BE2C (cell line): ENCODE results near the gene CLNK.

Experiments used
- DNase-seq: peaks from one replicate; pipeline ENCODE4 v3.0.0-alpha.2; 2020
- H3K27me3 ChIP-seq: fragments of 250-450 bp; sonication (Bioruptor Pico); 2 replicates; pipeline ENCODE4 v1.5.1; 2020; ENCODE audit warnings: mild to moderate bottlenecking
- H3K36me3 ChIP-seq: fragments of 250-450 bp; sonication (Bioruptor Pico); 2 replicates; pipeline ENCODE4 v1.5.1; 2020; ENCODE audit warnings: mild to moderate bottlenecking
- H3K4me1 ChIP-seq: fragments of 250-450 bp; sonication (Bioruptor Pico); 2 replicates; pipeline ENCODE4 v1.5.1; 2020
- H3K4me3 ChIP-seq: 2 replicates; pipeline ENCODE4 v1.5.1; 2011; ENCODE audit warnings: low read depth, low read length
- H3K9me3 ChIP-seq: fragments of 250-450 bp; sonication (Bioruptor Pico); 2 replicates; pipeline ENCODE4 v1.5.1; 2020
- CTCF ChIP-seq: IDR thresholded peaks from 2 replicates; pipeline ENCODE4 v1.5.1; 2012; ENCODE audit warnings: mild to moderate bottlenecking, low read depth, low read length

The CLNK gene

DNA sequence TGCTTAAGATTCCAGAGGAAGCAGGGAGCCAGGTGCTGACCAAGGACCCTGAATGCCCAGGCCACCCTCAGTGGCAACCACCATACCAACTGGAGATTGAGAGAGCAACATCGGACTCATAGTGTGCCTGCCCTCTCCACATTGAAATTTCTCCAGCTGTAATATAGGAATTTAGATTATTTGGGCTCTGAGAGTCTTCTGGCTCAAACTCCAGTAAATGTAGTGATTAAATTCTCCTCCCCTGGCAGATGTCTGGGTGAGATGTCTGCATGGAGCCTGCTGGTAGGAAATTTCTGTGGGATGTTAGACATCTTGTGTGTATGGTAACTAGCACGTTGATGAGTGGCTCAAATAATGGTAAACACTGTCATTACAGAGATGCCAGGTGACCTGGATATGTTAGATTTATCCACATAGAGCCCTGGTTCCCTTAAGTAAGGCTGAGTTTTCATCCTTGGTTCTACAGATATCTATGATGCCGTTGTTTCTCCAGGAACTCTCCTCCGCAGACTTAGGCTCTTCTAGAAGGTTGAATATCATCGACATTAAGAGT lies 70.6 kb downstream of the CLNK start:
- no peak for DNase-seq
- no peaks in the 10 kb centered on the region for H3K27me3 ChIP-seq
- no peaks in the 10 kb centered on the region for H3K9me3 ChIP-seq
- no peak overlapping the region for H3K4me3 ChIP-seq
- no peak for TF ChIP-seq CTCF
- H3K36me3 ChIP-seq, result no peaks in the 10 kb centered on the region
- H3K4me1 ChIP-seq, result no peaks in the 10 kb centered on the region

DNA sequence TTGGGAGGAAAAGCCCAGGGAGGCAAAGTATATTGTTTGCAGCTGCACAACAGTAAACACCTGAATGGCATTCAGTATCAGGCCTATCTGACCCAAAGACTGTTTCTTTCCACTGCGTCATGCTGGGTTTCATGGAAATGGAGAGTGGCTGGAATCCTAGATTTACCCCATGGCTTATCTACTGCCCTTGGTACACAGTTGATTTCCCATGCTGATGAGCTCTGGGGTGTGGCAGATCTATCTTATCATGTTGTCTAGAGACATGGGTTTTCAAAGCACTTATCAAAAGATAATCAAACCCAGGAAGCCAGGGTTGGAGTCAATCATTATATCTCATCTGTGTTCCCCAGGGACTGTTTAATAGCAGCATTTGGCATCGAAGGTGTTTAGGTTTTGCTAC lies 72.1 kb downstream of the CLNK start:
- TF ChIP-seq CTCF, result no peak
- H3K36me3 ChIP-seq, result no peaks in the 10 kb centered on the region
- DNase-seq, result no peak
- no peaks in the 10 kb centered on the region for H3K4me1 ChIP-seq
- no peak overlapping the region for H3K4me3 ChIP-seq
- H3K27me3 ChIP-seq, result no peaks in the 10 kb centered on the region
- no peaks in the 10 kb centered on the region for H3K9me3 ChIP-seq

- Histone ChIP-seq H3K27me3 (no peaks in the 10 kb centered on the region), H3K9me3 (no peaks in the 10 kb centered on the region; the same call in 1 of the 2 replicates), H3K36me3 (no peaks in the 10 kb centered on the region), H3K4me1 (no peaks in the 10 kb centered on the region), H3K4me3 (no peak overlapping the region)
- DNase-seq, result no peak
- TF ChIP-seq CTCF, result no peak
Observed at GRCh38 chr4:10611673-10612072, 72.9 kb downstream of the CLNK start.

DNA sequence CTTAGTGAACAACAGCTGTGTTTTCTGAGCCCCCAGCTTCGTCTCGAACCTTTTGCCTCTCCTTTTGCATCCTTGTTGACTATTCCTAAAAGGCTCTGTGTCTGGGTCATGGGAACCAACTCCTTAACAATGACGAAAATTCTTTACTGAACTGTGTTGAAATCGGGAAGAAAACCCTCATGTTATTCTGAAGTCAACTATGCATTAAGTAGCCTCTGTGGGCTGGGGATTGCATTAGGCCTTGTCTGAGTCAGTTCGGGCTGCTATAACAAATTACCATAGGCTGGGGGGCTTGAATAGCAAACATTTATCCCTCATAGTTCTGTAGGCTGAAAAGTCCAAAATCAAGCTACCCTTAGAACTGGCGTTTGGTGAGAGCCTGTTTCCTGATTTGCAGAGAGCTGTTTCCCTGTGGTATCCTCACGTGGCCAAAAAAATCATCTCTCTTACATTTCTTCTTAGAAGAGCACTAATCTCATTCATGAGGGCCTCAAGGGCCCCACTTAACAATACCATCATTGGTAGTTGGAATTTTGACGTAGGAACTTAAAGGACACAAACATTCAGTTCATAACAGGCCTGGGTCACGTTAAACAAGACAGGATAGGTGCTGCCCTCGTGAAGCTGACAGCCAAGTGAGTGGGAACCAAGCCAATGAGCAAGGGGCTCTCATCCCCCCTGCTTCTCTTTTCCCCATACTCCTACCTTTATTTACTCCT lies 75.9 kb downstream of the CLNK start:
- H3K9me3 ChIP-seq, result no peaks in the 10 kb centered on the region; the same call in 1 of the 2 replicates
- TF ChIP-seq CTCF, result no peak

GRCh38 chr4:10607206-10607605 lies 77.4 kb downstream of the CLNK start:
- H3K4me3 ChIP-seq, result no peak overlapping the region
- H3K27me3 ChIP-seq, result no peaks in the 10 kb centered on the region
- no peak for TF ChIP-seq CTCF
- no peak for DNase-seq
- H3K36me3 ChIP-seq, result no peaks in the 10 kb centered on the region
- H3K4me1 ChIP-seq, result no peaks in the 10 kb centered on the region
- no peaks in the 10 kb centered on the region; the same call in 1 of the 2 replicates for H3K9me3 ChIP-seq

More for the DNA sequence above, 75.9 kb downstream of the CLNK start:
- Histone ChIP-seq H3K27me3 (no peaks in the 10 kb centered on the region), H3K4me3 (no peak overlapping the region), H3K36me3 (no peaks in the 10 kb centered on the region), H3K4me1 (no peaks in the 10 kb centered on the region)
- DNase-seq, result no peak

DNA sequence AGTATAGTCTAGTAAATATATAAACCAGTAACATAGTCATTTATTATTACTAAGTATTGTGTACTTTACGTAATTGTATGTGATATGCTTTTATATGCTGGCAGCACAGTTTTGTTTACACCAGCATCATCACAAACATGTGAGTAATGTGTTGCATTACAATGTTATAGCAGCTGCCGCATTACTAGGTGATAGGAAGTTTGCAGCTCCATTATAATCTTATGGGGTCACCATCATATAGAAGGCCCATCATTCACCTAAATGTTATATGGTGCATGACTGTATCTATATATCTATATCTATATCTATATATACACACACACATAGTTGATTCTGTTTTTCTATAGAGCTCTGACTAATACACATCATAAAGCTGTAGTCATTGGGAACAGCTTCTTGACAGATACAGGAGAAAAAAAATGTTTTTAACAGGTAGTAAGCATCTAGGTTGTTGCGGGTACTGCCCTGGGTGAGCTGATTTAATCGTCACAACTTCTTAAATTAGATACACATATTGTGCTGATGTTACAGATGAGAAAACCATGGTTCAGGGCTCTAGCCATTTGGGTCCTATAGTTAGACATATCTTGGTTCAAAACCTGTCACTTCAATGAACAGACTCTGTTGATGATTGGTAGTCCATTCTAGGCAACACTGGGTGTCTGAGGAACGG lies 77.9 kb downstream of the CLNK start:
- Histone ChIP-seq H3K9me3 (no peaks in the 10 kb centered on the region; the same call in 1 of the 2 replicates), H3K27me3 (no peaks in the 10 kb centered on the region), H3K4me1 (no peaks in the 10 kb centered on the region), H3K36me3 (no peaks in the 10 kb centered on the region), H3K4me3 (no peak overlapping the region)
- no peak for DNase-seq
- no peak for TF ChIP-seq CTCF
